ENCODE data around the gene KBTBD7. TPM values are rescaled to one million over a fixed set of nuclear protein-coding genes. Genes with fewer than 3 reads are reported as not detected.

KBTBD7 gene
- polyA plus RNA-seq, 1 of the 3 experiments (the other 2 are of a cell fraction), result 1.3 TPM

DNA sequence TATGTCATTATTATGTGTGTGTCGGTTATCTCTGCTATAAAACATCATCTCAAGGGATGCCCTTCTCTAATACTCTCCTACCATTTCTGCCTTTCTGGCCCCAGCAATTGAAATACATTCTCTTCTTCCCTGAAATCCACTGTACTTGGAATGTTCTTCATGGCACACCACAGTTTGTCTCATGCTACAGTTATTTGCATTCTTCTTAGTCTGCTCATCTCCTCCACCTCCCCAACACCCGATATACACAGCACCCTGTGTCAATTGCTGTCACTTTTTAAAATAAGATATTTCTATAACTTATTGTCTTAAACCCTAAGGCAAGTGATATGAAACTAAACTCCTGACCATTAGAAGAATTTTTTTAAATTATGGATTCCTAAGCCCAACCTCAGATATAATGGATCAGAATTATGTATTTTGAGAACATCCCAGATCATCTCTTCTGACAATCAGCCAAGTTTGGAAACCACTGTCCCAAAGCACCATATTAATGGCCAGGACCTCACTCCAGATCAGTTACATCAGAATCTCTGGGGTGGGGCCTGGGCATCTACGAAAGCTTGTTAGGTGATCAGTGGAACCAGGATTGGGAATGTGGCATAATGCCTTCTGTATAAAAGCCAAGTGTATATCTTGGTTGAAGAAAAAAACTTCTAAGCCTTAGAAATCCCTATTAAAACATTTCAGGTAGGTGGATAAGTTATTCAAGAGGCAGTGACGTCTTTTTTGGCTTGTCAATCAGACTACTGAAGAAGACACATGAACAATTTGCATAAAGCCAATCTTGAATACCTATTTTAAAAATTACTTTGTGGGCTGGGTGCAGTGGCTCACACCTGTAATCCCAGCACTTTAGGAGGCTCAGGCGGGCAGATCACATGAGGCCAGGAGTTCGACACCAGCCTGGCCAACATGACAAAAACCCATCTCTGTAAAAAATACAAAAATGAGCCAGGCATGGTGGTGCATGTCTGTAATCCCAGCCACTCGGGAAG, 30.0 kb upstream of the KBTBD7 start:
- Histone ChIP-seq H2AFZ (ENCODE audit: low read depth) (peak overlapping the region; percentile 23; the same call in 1 of the 2 replicates), H3K27me3 (ENCODE audit: insufficient read depth) (no peaks in the 10 kb centered on the region), H3K4me1 (ENCODE audit: control insufficient read depth in 1 of 2, insufficient read depth in 2 of 2, low read depth in 1 of 2, low read length in 1 of 2) (peaks cover 0 to 4% of the 10 kb centered on the region in 2 experiments; a peak in 1 of 4 replicates), H3K9ac (no peak overlapping the region), H3K9me3 (no peaks in the 10 kb centered on the region), H4K20me1 (ENCODE audit: insufficient read depth) (no peaks in the 10 kb centered on the region), H3K79me2 (ENCODE audit: insufficient read depth) (no peaks in the 10 kb centered on the region), H3F3A (replicated peaks; ENCODE audit: insufficient read depth) (peaks cover 17% of the 10 kb centered on the region), H3K36me3 (replicated peaks in 1 of 2; ENCODE audit: control insufficient read depth in 1 of 2, insufficient read depth in 2 of 2, low read length in 1 of 2) (peaks cover 0 to 7% of the 10 kb centered on the region in 2 experiments), H3K4me3 (ENCODE audit: low read depth in 2 of 2, low read length in 1 of 2) (no peak overlapping the region; a peak in 1 of 4 replicates), H3K4me2 (peak overlapping the region; percentile 43), H3K9me2 (no peaks in the 10 kb centered on the region), H3K27ac (ENCODE audit: low read depth in 2 of 2, low read length in 1 of 2) (peak overlapping the region in 1 of 2 experiments; percentile 59; a peak in 2 of 4 replicates)
- ChIA-PET POLR2A (no interaction called here), CTCF (no interaction called here)
- DNase-seq, result no peak
- whole genome bisulfite sequencing (ENCODE audit: low lambda C conversion rate), result 72% methylated on average over 7 of the region's 7 CpGs
- no peak for TF ChIP-seq NRF1 (IDR thresholded peaks at IDR 0.05; ENCODE audit: low read depth, low read length)
- no peak for TF ChIP-seq RAD21 (IDR thresholded peaks at IDR 0.05; ENCODE audit: low read length)
- TF ChIP-seq NFIC (IDR thresholded peaks at IDR 0.05; ENCODE audit: borderline replicate concordance), result peak; percentile 41; the same call in 1 of the 2 replicates
- TF ChIP-seq RCOR1 (IDR thresholded peaks at IDR 0.05; ENCODE audit: low read length), result no peak
- TF ChIP-seq FOSL2 (IDR thresholded peaks at IDR 0.05; ENCODE audit: borderline replicate concordance, low read depth), result peak; percentile 72
- TF ChIP-seq, protein P1, sequence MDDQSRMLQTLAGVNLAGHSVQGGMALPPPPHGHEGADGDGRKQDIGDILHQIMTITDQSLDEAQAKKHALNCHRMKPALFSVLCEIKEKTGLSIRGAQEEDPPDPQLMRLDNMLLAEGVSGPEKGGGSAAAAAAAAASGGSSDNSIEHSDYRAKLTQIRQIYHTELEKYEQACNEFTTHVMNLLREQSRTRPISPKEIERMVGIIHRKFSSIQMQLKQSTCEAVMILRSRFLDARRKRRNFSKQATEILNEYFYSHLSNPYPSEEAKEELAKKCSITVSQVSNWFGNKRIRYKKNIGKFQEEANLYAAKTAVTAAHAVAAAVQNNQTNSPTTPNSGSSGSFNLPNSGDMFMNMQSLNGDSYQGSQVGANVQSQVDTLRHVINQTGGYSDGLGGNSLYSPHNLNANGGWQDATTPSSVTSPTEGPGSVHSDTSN (IDR thresholded peaks at IDR 0.05), result peak; percentile 19; the same call in 1 of the 2 replicates
- TF ChIP-seq TCF12 (IDR thresholded peaks at IDR 0.05), result peak; percentile 55; the same call in 1 of the 2 replicates
- peak; percentile 67 for TF ChIP-seq JUND (IDR thresholded peaks at IDR 0.05)

DNA sequence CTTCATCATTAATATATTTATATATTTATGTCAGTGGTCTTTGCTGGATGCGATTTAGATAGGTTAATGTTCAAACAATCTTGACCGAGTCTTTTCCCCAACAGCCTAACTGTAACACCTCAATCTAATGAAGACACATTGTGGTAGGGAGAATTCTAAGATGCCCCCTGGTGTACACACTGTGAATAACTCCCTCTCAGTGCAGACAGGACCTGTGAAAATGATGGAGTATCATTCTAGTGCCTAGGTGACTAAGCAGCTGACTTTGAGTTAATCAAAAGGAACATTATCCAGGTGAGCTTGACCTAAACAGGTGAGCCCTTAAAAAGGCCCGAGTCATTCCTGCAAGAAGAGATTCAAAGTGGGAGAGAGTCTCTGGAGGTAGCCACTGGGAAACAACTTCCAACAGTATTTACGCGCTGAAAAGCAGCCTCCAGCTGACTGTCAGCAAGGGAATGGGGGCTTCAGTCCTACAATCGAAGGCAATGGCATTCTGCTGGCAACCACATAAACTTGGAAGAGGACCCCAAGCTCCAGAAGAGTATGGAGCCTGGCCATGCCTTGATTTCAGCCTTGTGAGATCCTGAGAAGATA, 28.0 kb upstream of the KBTBD7 start:
- no peaks in the 10 kb centered on the region for H3K9me3 ChIP-seq
- CTCF ChIA-PET, result interaction anchor here (0.7 to 1.9 kb wide), 19 partner anchors 9 to 430 kb away, joined by 3 to 11 read pairs (median 4); partner anchors contain the start of gene KBTBD7
- no peaks in the 10 kb centered on the region for H3K79me2 ChIP-seq (ENCODE audit: insufficient read depth)
- POLR2A ChIA-PET, result no interaction called here
- peaks cover 0 to 4% of the 10 kb centered on the region in 2 experiments; a peak in 1 of 4 replicates for H3K4me1 ChIP-seq (ENCODE audit: control insufficient read depth in 1 of 2, insufficient read depth in 2 of 2, low read depth in 1 of 2, low read length in 1 of 2)
- H3K9ac ChIP-seq, result no peak overlapping the region
- no peaks in the 10 kb centered on the region for H3K9me2 ChIP-seq
- H3K4me3 ChIP-seq (ENCODE audit: low read depth in 2 of 2, low read length in 1 of 2), result no peak overlapping the region
- peaks cover 19% of the 10 kb centered on the region for H3F3A ChIP-seq (replicated peaks; ENCODE audit: insufficient read depth)
- no peak overlapping the region for H3K27ac ChIP-seq (ENCODE audit: low read depth in 2 of 2, low read length in 1 of 2)
- H3K4me2 ChIP-seq, result no peak overlapping the region
- DNase-seq, result peak; percentile 62
- peaks cover 0 to 7% of the 10 kb centered on the region in 2 experiments for H3K36me3 ChIP-seq (replicated peaks in 1 of 2; ENCODE audit: control insufficient read depth in 1 of 2, insufficient read depth in 2 of 2, low read length in 1 of 2)
- no peaks in the 10 kb centered on the region for H3K27me3 ChIP-seq (ENCODE audit: insufficient read depth)
- TF ChIP-seq RAD21 (IDR thresholded peaks at IDR 0.05; ENCODE audit: low read length) (peak; percentile 67), MXI1 (IDR thresholded peaks at IDR 0.05; ENCODE audit: low read depth, low read length) (no peak), SMC3 (IDR thresholded peaks at IDR 0.05; ENCODE audit: low read depth, low read length) (peak; percentile 65), FOXJ3 (CRISPR knock-in tag; IDR thresholded peaks at IDR 0.05) (no peak), YY1 (IDR thresholded peaks at IDR 0.05; ENCODE audit: low read depth) (no peak)
- TF ChIP-seq, protein P2, sequence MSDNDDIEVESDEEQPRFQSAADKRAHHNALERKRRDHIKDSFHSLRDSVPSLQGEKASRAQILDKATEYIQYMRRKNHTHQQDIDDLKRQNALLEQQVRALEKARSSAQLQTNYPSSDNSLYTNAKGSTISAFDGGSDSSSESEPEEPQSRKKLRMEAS (IDR thresholded peaks at IDR 0.05; ENCODE audit: low read depth), result no peak
- TF ChIP-seq, protein P3, sequence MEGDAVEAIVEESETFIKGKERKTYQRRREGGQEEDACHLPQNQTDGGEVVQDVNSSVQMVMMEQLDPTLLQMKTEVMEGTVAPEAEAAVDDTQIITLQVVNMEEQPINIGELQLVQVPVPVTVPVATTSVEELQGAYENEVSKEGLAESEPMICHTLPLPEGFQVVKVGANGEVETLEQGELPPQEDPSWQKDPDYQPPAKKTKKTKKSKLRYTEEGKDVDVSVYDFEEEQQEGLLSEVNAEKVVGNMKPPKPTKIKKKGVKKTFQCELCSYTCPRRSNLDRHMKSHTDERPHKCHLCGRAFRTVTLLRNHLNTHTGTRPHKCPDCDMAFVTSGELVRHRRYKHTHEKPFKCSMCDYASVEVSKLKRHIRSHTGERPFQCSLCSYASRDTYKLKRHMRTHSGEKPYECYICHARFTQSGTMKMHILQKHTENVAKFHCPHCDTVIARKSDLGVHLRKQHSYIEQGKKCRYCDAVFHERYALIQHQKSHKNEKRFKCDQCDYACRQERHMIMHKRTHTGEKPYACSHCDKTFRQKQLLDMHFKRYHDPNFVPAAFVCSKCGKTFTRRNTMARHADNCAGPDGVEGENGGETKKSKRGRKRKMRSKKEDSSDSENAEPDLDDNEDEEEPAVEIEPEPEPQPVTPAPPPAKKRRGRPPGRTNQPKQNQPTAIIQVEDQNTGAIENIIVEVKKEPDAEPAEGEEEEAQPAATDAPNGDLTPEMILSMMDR (IDR thresholded peaks at IDR 0.05), result peak; percentile 71
- WGBS (ENCODE audit: low lambda C conversion rate), result 46% methylated on average over 5 of the region's 6 CpGs
- no peak overlapping the region for H2AFZ ChIP-seq (ENCODE audit: low read depth)
- no peaks in the 10 kb centered on the region for H4K20me1 ChIP-seq (ENCODE audit: insufficient read depth)
